HepG2 (cell line): ENCODE results near the gene TNFSF13. TPM values are rescaled to one million over a fixed set of nuclear protein-coding genes. Genes with fewer than 3 reads are reported as not detected.

Experiments used
- HMG20A ChIP-seq: IDR thresholded peaks from 2 replicates; pipeline ENCODE4 v1.6.1; 2016; ENCODE audit warnings: borderline replicate concordance
- MAF1 ChIP-seq: sonication (generic); formaldehyde crosslinking; IDR thresholded peaks from 2 replicates; pipeline ENCODE4 v1.5.0; 2020; ENCODE audit warnings: missing genetic modification reagents, borderline replicate concordance
- POGZ ChIP-seq: sonication (generic); formaldehyde crosslinking; IDR thresholded peaks from 2 replicates; pipeline ENCODE4 v1.4.0; 2020; ENCODE audit warnings: mild to moderate bottlenecking, missing genetic modification reagents
- SP5 ChIP-seq: IDR thresholded peaks from 2 replicates; pipeline ENCODE4 v1.6.1; 2016; ENCODE audit warnings: low read depth, borderline replicate concordance
- SRSF1 ChIP-seq: fragments of 200-400 bp; formaldehyde crosslinking; optimal IDR thresholded peaks from 2 replicates; pipeline ENCODE3; 2017; ENCODE audit warnings: mild to moderate bottlenecking, low read depth, low read length, moderate library complexity
- ZNF232 ChIP-seq: sonication (generic); formaldehyde crosslinking; IDR thresholded peaks from 2 replicates; pipeline ENCODE4 v1.4.0; 2020; ENCODE audit warnings: missing genetic modification reagents, borderline replicate concordance
- ZNF451 ChIP-seq: sonication (generic); formaldehyde crosslinking; IDR thresholded peaks from 2 replicates; pipeline ENCODE4 v1.5.0; 2020; ENCODE audit warnings: mild to moderate bottlenecking, missing genetic modification reagents
- ZNF510 ChIP-seq: sonication (generic); formaldehyde crosslinking; IDR thresholded peaks from 2 replicates; pipeline ENCODE4 v1.4.0; 2020; ENCODE audit warnings: low read depth, mild to moderate bottlenecking, missing genetic modification reagents
- ZSCAN29 ChIP-seq: sonication (generic); formaldehyde crosslinking; conservative IDR thresholded peaks from 2 replicates; pipeline ENCODE4 v1.4.0; 2020; ENCODE audit warnings: mild to moderate bottlenecking, missing genetic modification reagents
- polyA plus RNA-seq, 8 experiments: library from polyadenylated mRNA; depleted of rRNA in 3 of 8; stranded (reverse) in 7 of 8; unstranded in 1 of 8; fragments of >200 nt; fragmentation: Illumina TruSeq in 4 of 8; extraction: Trizol in 4 of 8; gene quantifications; 2 replicates each; pipeline versions ENCODE4 v1.2.1 to v1.2.3, GENCODE V29; 2011 to 2016; ENCODE audit warnings: low read depth in 4 of 8, missing spikeins in 1 of 8, mixed read lengths in 1 of 8; ENCODE audit not compliant: insufficient read depth in 1 of 8
- total RNA-seq, 5 experiments: library from RNA; depleted of rRNA; stranded (reverse); fragments of >200 nt; fragmentation: Illumina TruSeq; extraction: Trizol; gene quantifications; 2 replicates each; pipeline ENCODE4 v1.2.3, GENCODE V29; 2016; ENCODE audit warnings: low read depth in 1 of 5
- TF ChIP-seq, protein P1 (sequence below): sonication (generic); formaldehyde crosslinking; IDR thresholded peaks from 2 replicates; pipeline ENCODE4 v1.4.0; 2020; ENCODE audit warnings: mild to moderate bottlenecking, missing genetic modification reagents
- TF ChIP-seq, protein P2 (sequence below): IDR thresholded peaks from 2 replicates; pipeline ENCODE4 v1.6.1; 2016; ENCODE audit warnings: missing compliant biosample characterization, missing genetic modification reagents, borderline replicate concordance
- TF ChIP-seq, protein P3 (sequence below): sonication (generic); formaldehyde crosslinking; IDR thresholded peaks from 2 replicates; pipeline ENCODE4 v1.5.1; 2020; ENCODE audit warnings: missing genetic modification reagents, mild to moderate bottlenecking, borderline replicate concordance
- TF ChIP-seq, protein P4 (sequence below): sonication (generic); formaldehyde crosslinking; IDR thresholded peaks from 2 replicates; pipeline ENCODE4 v1.5.0; 2020; ENCODE audit warnings: missing genetic modification reagents, mild to moderate bottlenecking, borderline replicate concordance
- TF ChIP-seq, protein P5 (sequence below): IDR thresholded peaks from 2 replicates; pipeline ENCODE4 v1.6.1; 2016; ENCODE audit warnings: control low read depth
- TF ChIP-seq, protein P6 (sequence below), 2 experiments: sonication (generic) in 1 of 2; formaldehyde crosslinking in 1 of 2; IDR thresholded peaks; 2 replicates each; pipeline versions ENCODE4 v1.4.0 to v1.6.1; 2016 to 2020; ENCODE audit warnings: borderline replicate concordance in 1 of 2, low read depth in 1 of 2, mild to moderate bottlenecking in 1 of 2, missing genetic modification reagents in 1 of 2

TNFSF13 gene
- total and polyA plus RNA-seq, 2 of the 13 experiments (the other 11 are each of a cell fraction or from before 2014, with no cell fraction given), result 2.5 to 3.3 TPM

DNA sequence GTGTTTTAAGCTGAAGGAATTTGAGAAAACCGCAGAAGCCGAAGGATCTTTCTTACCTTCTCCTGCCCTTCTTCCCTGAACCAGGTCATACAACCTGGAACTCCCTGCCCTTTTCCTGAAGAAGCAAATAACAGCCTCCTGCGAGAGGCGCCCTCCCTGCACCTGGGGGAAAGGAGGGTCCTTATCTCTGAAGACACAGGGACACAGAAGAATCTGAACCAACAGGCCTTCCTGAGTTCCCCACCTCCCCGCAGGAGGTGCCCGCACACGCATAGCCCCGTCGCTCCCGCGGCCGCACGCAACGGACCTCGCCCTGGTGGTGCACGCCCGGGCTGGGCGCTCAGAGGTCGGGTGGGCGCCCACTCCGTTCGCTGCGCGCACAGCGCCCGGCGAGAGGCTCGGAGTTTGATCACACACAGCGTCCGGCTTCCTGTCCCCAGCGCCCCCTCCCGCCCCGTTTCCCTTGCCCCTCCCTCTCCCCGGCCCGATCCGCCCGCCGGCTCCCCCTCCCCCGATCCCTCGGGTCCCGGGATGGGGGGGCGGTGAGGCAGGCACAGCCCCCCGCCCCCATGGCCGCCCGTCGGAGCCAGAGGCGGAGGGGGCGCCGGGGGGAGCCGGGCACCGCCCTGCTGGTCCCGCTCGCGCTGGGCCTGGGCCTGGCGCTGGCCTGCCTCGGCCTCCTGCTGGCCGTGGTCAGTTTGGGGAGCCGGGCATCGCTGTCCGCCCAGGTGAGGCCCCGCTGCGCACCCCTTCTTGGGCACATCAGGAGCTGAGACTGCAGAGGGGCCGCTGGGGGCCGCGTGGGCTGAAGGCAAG is 9.8 kb upstream of the TNFSF13 start, which contains the start of gene TNFSF12 (continued):
- TF ChIP-seq, protein P1, sequence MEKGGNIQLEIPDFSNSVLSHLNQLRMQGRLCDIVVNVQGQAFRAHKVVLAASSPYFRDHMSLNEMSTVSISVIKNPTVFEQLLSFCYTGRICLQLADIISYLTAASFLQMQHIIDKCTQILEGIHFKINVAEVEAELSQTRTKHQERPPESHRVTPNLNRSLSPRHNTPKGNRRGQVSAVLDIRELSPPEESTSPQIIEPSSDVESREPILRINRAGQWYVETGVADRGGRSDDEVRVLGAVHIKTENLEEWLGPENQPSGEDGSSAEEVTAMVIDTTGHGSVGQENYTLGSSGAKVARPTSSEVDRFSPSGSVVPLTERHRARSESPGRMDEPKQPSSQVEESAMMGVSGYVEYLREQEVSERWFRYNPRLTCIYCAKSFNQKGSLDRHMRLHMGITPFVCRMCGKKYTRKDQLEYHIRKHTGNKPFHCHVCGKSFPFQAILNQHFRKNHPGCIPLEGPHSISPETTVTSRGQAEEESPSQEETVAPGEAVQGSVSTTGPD (CRISPR knock-in tag), result no peak
- TF ChIP-seq, protein P2, sequence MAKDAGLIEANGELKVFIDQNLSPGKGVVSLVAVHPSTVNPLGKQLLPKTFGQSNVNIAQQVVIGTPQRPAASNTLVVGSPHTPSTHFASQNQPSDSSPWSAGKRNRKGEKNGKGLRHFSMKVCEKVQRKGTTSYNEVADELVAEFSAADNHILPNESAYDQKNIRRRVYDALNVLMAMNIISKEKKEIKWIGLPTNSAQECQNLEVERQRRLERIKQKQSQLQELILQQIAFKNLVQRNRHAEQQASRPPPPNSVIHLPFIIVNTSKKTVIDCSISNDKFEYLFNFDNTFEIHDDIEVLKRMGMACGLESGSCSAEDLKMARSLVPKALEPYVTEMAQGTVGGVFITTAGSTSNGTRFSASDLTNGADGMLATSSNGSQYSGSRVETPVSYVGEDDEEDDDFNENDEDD, result no peak
- TF ChIP-seq POGZ (CRISPR knock-in tag) (no peak), ZSCAN29 (CRISPR knock-in tag) (no peak), MAF1 (CRISPR knock-in tag) (no peak), SP5 (CRISPR knock-in tag) (peak; percentile 45; the same call in 1 of the 2 replicates), ZNF232 (CRISPR knock-in tag) (no peak), HMG20A (CRISPR knock-in tag) (no peak), SRSF1 (no peak), ZNF451 (CRISPR knock-in tag) (no peak), ZNF510 (CRISPR knock-in tag) (no peak)
- TF ChIP-seq, protein P3, sequence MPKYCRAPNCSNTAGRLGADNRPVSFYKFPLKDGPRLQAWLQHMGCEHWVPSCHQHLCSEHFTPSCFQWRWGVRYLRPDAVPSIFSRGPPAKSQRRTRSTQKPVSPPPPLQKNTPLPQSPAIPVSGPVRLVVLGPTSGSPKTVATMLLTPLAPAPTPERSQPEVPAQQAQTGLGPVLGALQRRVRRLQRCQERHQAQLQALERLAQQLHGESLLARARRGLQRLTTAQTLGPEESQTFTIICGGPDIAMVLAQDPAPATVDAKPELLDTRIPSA, result no peak
- TF ChIP-seq, protein P4, sequence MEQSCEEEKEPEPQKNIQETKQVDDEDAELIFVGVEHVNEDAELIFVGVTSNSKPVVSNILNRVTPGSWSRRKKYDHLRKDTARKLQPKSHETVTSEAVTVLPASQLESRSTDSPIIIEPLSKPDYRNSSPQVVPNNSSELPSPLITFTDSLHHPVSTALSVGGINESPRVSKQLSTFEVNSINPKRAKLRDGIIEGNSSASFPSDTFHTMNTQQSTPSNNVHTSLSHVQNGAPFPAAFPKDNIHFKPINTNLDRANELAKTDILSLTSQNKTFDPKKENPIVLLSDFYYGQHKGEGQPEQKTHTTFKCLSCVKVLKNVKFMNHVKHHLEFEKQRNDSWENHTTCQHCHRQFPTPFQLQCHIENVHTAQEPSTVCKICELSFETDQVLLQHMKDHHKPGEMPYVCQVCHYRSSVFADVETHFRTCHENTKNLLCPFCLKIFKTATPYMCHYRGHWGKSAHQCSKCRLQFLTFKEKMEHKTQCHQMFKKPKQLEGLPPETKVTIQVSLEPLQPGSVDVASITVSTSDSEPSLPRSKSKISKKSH (CRISPR knock-in tag), result no peak
- TF ChIP-seq, protein P5, sequence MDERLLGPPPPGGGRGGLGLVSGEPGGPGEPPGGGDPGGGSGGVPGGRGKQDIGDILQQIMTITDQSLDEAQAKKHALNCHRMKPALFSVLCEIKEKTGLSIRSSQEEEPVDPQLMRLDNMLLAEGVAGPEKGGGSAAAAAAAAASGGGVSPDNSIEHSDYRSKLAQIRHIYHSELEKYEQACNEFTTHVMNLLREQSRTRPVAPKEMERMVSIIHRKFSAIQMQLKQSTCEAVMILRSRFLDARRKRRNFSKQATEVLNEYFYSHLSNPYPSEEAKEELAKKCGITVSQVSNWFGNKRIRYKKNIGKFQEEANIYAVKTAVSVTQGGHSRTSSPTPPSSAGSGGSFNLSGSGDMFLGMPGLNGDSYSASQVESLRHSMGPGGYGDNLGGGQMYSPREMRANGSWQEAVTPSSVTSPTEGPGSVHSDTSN (CRISPR knock-in tag), result no peak
- TF ChIP-seq, protein P6, sequence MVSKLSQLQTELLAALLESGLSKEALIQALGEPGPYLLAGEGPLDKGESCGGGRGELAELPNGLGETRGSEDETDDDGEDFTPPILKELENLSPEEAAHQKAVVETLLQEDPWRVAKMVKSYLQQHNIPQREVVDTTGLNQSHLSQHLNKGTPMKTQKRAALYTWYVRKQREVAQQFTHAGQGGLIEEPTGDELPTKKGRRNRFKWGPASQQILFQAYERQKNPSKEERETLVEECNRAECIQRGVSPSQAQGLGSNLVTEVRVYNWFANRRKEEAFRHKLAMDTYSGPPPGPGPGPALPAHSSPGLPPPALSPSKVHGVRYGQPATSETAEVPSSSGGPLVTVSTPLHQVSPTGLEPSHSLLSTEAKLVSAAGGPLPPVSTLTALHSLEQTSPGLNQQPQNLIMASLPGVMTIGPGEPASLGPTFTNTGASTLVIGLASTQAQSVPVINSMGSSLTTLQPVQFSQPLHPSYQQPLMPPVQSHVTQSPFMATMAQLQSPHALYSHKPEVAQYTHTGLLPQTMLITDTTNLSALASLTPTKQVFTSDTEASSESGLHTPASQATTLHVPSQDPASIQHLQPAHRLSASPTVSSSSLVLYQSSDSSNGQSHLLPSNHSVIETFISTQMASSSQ (IDR thresholded peaks at IDR 0.05; ENCODE audit: low read depth), result no peak
- TF ChIP-seq, protein P6 (CRISPR knock-in tag; IDR thresholded peaks at IDR 0.05; ENCODE audit: borderline replicate concordance), result no peak
